ENCODE measurements around the gene KLHDC7B.

The KLHDC7B gene

GRCh38 chr22:50583294-50583861 lies 37.7 kb downstream of the KLHDC7B start:
- no peaks in the 10 kb centered on the region for H3K9me3 ChIP-seq (ENCODE audit: control insufficient read depth, insufficient read depth, low read length)
- peak overlapping the region; percentile 55; the same call in 1 of the 2 replicates for H3K4me3 ChIP-seq (ENCODE audit: low read length)
- H3K27ac ChIP-seq (ENCODE audit: low read length) = no peak overlapping the region
- peaks cover 1% of the 10 kb centered on the region; the same call in 1 of the 2 replicates for H3K4me1 ChIP-seq (ENCODE audit: control insufficient read depth, insufficient read depth, low read length)
- no peaks in the 10 kb centered on the region for H3K36me3 ChIP-seq (ENCODE audit: control insufficient read depth, insufficient read depth, low read length)
- no CpG with 5 or more reads among the region's 37 CpGs for WGBS (ENCODE audit: insufficient coverage, insufficient read length)
- no peak for DNase-seq (ENCODE audit: low read depth, low spot score)
- no peaks in the 10 kb centered on the region for H3K27me3 ChIP-seq (ENCODE audit: control insufficient read depth, insufficient read depth, low read length)

- no peak overlapping the region for H3K27ac ChIP-seq (ENCODE audit: low read length)
- H3K4me3 ChIP-seq (ENCODE audit: low read length) = no peak overlapping the region
- no CpG with 5 or more reads among the region's 23 CpGs for WGBS (ENCODE audit: insufficient coverage, insufficient read length)
- H3K4me1 ChIP-seq (ENCODE audit: control insufficient read depth, insufficient read depth, low read length) = peaks cover 1% of the 10 kb centered on the region; the same call in 1 of the 2 replicates
- H3K9me3 ChIP-seq (ENCODE audit: control insufficient read depth, insufficient read depth, low read length) = no peaks in the 10 kb centered on the region
- H3K36me3 ChIP-seq (ENCODE audit: control insufficient read depth, insufficient read depth, low read length) = no peaks in the 10 kb centered on the region
- no peaks in the 10 kb centered on the region for H3K27me3 ChIP-seq (ENCODE audit: control insufficient read depth, insufficient read depth, low read length)
- no peak for DNase-seq (ENCODE audit: low read depth, low spot score)
These were observed 38.7 kb downstream of the KLHDC7B start for GRCh38 chr22:50584106-50585096.

GRCh38 chr22:50585238-50585637 lies 39.5 kb downstream of the KLHDC7B start:
- H3K4me3 ChIP-seq (ENCODE audit: low read length) = no peak overlapping the region
- no peak overlapping the region for H3K27ac ChIP-seq (ENCODE audit: low read length)
- no peak for DNase-seq (ENCODE audit: low read depth, low spot score)
- WGBS (ENCODE audit: insufficient coverage, insufficient read length) = no CpG with 5 or more reads among the region's 3 CpGs
- H3K4me1 ChIP-seq (ENCODE audit: control insufficient read depth, insufficient read depth, low read length) = peaks cover 1% of the 10 kb centered on the region; the same call in 1 of the 2 replicates
- no peaks in the 10 kb centered on the region for H3K9me3 ChIP-seq (ENCODE audit: control insufficient read depth, insufficient read depth, low read length)
- H3K36me3 ChIP-seq (ENCODE audit: control insufficient read depth, insufficient read depth, low read length) = no peaks in the 10 kb centered on the region
- H3K27me3 ChIP-seq (ENCODE audit: control insufficient read depth, insufficient read depth, low read length) = no peaks in the 10 kb centered on the region

GRCh38 chr22:50585781-50586180 lies 40.1 kb downstream of the KLHDC7B start:
- no CpG with 5 or more reads among the region's 8 CpGs for WGBS (ENCODE audit: insufficient coverage, insufficient read length)
- Histone ChIP-seq H3K4me3 (ENCODE audit: low read length) (no peak overlapping the region), H3K36me3 (ENCODE audit: control insufficient read depth, insufficient read depth, low read length) (no peaks in the 10 kb centered on the region), H3K4me1 (ENCODE audit: control insufficient read depth, insufficient read depth, low read length) (peaks cover 1% of the 10 kb centered on the region; the same call in 1 of the 2 replicates), H3K27ac (ENCODE audit: low read length) (no peak overlapping the region), H3K27me3 (ENCODE audit: control insufficient read depth, insufficient read depth, low read length) (no peaks in the 10 kb centered on the region), H3K9me3 (ENCODE audit: control insufficient read depth, insufficient read depth, low read length) (no peaks in the 10 kb centered on the region)
- no peak for DNase-seq (ENCODE audit: low read depth, low spot score)

GRCh38 chr22:50586416-50586815 lies 40.7 kb downstream of the KLHDC7B start:
- peaks cover 1% of the 10 kb centered on the region; the same call in 1 of the 2 replicates for H3K4me1 ChIP-seq (ENCODE audit: control insufficient read depth, insufficient read depth, low read length)
- H3K27me3 ChIP-seq (ENCODE audit: control insufficient read depth, insufficient read depth, low read length) = no peaks in the 10 kb centered on the region
- no peaks in the 10 kb centered on the region for H3K36me3 ChIP-seq (ENCODE audit: control insufficient read depth, insufficient read depth, low read length)
- no peaks in the 10 kb centered on the region for H3K9me3 ChIP-seq (ENCODE audit: control insufficient read depth, insufficient read depth, low read length)
- no peak overlapping the region for H3K27ac ChIP-seq (ENCODE audit: low read length)
- DNase-seq (ENCODE audit: low read depth, low spot score) = no peak
- no CpG with 5 or more reads among the region's 5 CpGs for WGBS (ENCODE audit: insufficient coverage, insufficient read length)
- H3K4me3 ChIP-seq (ENCODE audit: low read length) = no peak overlapping the region

GRCh38 chr22:50587407-50587806 lies 41.7 kb downstream of the KLHDC7B start:
- Histone ChIP-seq H3K9me3 (ENCODE audit: control insufficient read depth, insufficient read depth, low read length) (no peaks in the 10 kb centered on the region), H3K36me3 (ENCODE audit: control insufficient read depth, insufficient read depth, low read length) (no peaks in the 10 kb centered on the region), H3K27ac (ENCODE audit: low read length) (no peak overlapping the region), H3K27me3 (ENCODE audit: control insufficient read depth, insufficient read depth, low read length) (no peaks in the 10 kb centered on the region), H3K4me3 (ENCODE audit: low read length) (no peak overlapping the region), H3K4me1 (ENCODE audit: control insufficient read depth, insufficient read depth, low read length) (no peaks in the 10 kb centered on the region)
- no peak for DNase-seq (ENCODE audit: low read depth, low spot score)
- WGBS (ENCODE audit: insufficient coverage, insufficient read length) = no CpG with 5 or more reads among the region's 5 CpGs

- Histone ChIP-seq H3K4me3 (ENCODE audit: low read length) (no peak overlapping the region), H3K27ac (ENCODE audit: low read length) (no peak overlapping the region), H3K4me1 (ENCODE audit: control insufficient read depth, insufficient read depth, low read length) (0 out of 2 replicates have a peak, but pooled peaks cover 2% of the 10 kb centered on the region), H3K36me3 (ENCODE audit: control insufficient read depth, insufficient read depth, low read length) (no peaks in the 10 kb centered on the region), H3K9me3 (ENCODE audit: control insufficient read depth, insufficient read depth, low read length) (no peaks in the 10 kb centered on the region), H3K27me3 (ENCODE audit: control insufficient read depth, insufficient read depth, low read length) (peaks cover 3% of the 10 kb centered on the region; the same call in 1 of the 2 replicates)
- no CpG with 5 or more reads among the region's 3 CpGs for WGBS (ENCODE audit: insufficient coverage, insufficient read length)
- no peak for DNase-seq (ENCODE audit: low read depth, low spot score)
These were observed 49.5 kb downstream of the KLHDC7B start for GRCh38 chr22:50595189-50595588.

- WGBS (ENCODE audit: insufficient coverage, insufficient read length) = no CpG with 5 or more reads among the region's 5 CpGs
- no peaks in the 10 kb centered on the region for H3K36me3 ChIP-seq (ENCODE audit: control insufficient read depth, insufficient read depth, low read length)
- H3K4me3 ChIP-seq (ENCODE audit: low read length) = no peak overlapping the region
- no peaks in the 10 kb centered on the region for H3K9me3 ChIP-seq (ENCODE audit: control insufficient read depth, insufficient read depth, low read length)
- H3K27ac ChIP-seq (ENCODE audit: low read length) = no peak overlapping the region
- DNase-seq (ENCODE audit: low read depth, low spot score) = no peak
- H3K27me3 ChIP-seq (ENCODE audit: control insufficient read depth, insufficient read depth, low read length) = peaks cover 5% of the 10 kb centered on the region; the same call in 1 of the 2 replicates
- 0 out of 2 replicates have a peak, but pooled peaks cover 4% of the 10 kb centered on the region for H3K4me1 ChIP-seq (ENCODE audit: control insufficient read depth, insufficient read depth, low read length)
These were observed 51.4 kb downstream of the KLHDC7B start for GRCh38 chr22:50597097-50597496.

GRCh38 chr22:50599816-50600455 lies 54.2 kb downstream of the KLHDC7B start:
- DNase-seq (ENCODE audit: low read depth, low spot score) = no peak
- Histone ChIP-seq H3K4me1 (ENCODE audit: control insufficient read depth, insufficient read depth, low read length) (0 out of 2 replicates have a peak, but pooled peaks cover 4% of the 10 kb centered on the region), H3K9me3 (ENCODE audit: control insufficient read depth, insufficient read depth, low read length) (no peaks in the 10 kb centered on the region), H3K27ac (ENCODE audit: low read length) (no peak overlapping the region), H3K4me3 (ENCODE audit: low read length) (peak overlapping the region; percentile 5; the same call in 1 of the 2 replicates), H3K36me3 (ENCODE audit: control insufficient read depth, insufficient read depth, low read length) (no peaks in the 10 kb centered on the region), H3K27me3 (ENCODE audit: control insufficient read depth, insufficient read depth, low read length) (peaks cover 9% of the 10 kb centered on the region; the same call in 1 of the 2 replicates)
- no CpG with 5 or more reads among the region's 52 CpGs for WGBS (ENCODE audit: insufficient coverage, insufficient read length)

GRCh38 chr22:50600538-50600937 lies 54.8 kb downstream of the KLHDC7B start, which contains the start of gene MAPK8IP2:
MAPK8IP2 (plus strand) TSS chr22:50600793; CDS start chr22:50600819, 26 bp downstream.
- Histone ChIP-seq H3K4me1 (ENCODE audit: control insufficient read depth, insufficient read depth, low read length) (0 out of 2 replicates have a peak, but pooled peaks cover 4% of the 10 kb centered on the region), H3K36me3 (ENCODE audit: control insufficient read depth, insufficient read depth, low read length) (no peaks in the 10 kb centered on the region), H3K27me3 (ENCODE audit: control insufficient read depth, insufficient read depth, low read length) (peaks cover 9% of the 10 kb centered on the region; the same call in 1 of the 2 replicates), H3K9me3 (ENCODE audit: control insufficient read depth, insufficient read depth, low read length) (no peaks in the 10 kb centered on the region), H3K27ac (ENCODE audit: low read length) (no peak within 1 kb of the TSS), H3K4me3 (ENCODE audit: low read length) (peak within 1 kb of the TSS; percentile 37)
- WGBS (ENCODE audit: insufficient coverage, insufficient read length) = no CpG with 5 or more reads among the region's 61 CpGs
- DNase-seq (ENCODE audit: low read depth, low spot score) = no peak
